Caco-2 (cell line): ENCODE results near the gene ANGPTL4. TPM values are rescaled to one million over a fixed set of nuclear protein-coding genes. Genes with fewer than 3 reads are reported as not detected.

Experiments used
- BruUV-seq: library from RNA; stranded (reverse); fragments of 400-500 nt; replicated peaks from 2 replicates; lab custom pipeline; 2021; lab: Mats Ljungman, UMichigan
- CTCF ChIA-PET: fragments of 300-600 bp; sonication (Branson Sonifier 250); formaldehyde crosslinking; loops from one replicate; lab custom pipeline; 2022; ENCODE audit warnings: antibody characterized with exemption; lab: Charles Lee
- POLR2A ChIA-PET: fragments of 300-600 bp; sonication (Branson Sonifier 250); formaldehyde crosslinking; loops from one replicate; lab custom pipeline; 2022; ENCODE audit warnings: antibody characterized with exemption; lab: Charles Lee
- DNase-seq, 2 experiments: peaks; one replicate each; pipeline versions ENCODE4 v3.0.0 to v3.0.0-alpha.2; 2020 to 2022
- H3K27me3 ChIP-seq: replicated peaks from 2 replicates; pipeline ENCODE4 v1.6.0; 2011; ENCODE audit warnings: low read length; ENCODE audit not compliant: control insufficient read depth, insufficient read depth
- H3K36me3 ChIP-seq: 2 replicates; pipeline ENCODE4 v1.5.1; 2011; ENCODE audit warnings: low read length; ENCODE audit not compliant: control insufficient read depth, insufficient read depth
- H3K4me1 ChIP-seq: fragments of 250-450 bp; sonication (Bioruptor Pico); 2 replicates; pipeline ENCODE4 v1.5.1; 2020; ENCODE audit warnings: mild to moderate bottlenecking
- H3K4me3 ChIP-seq: 2 replicates; pipeline ENCODE4 v1.5.1; 2011; ENCODE audit warnings: low read depth, mild to moderate bottlenecking, control low read depth, low read length
- H3K9me3 ChIP-seq: fragments of 250-450 bp; sonication (Bioruptor Pico); 2 replicates; pipeline ENCODE4 v1.5.1; 2020; ENCODE audit warnings: mild to moderate bottlenecking, moderate library complexity
- H3K27ac Mint-ChIP-seq: one replicate; pipeline ENCODE4 v1.8.0; 2022; ENCODE audit warnings: mixed read lengths; ENCODE audit not compliant: unreplicated experiment
- H3K27me3 Mint-ChIP-seq: one replicate; pipeline ENCODE4 v1.8.0; 2022; ENCODE audit warnings: mixed read lengths; ENCODE audit not compliant: insufficient read depth, unreplicated experiment
- H3K36me3 Mint-ChIP-seq: one replicate; pipeline ENCODE4 v1.8.0; 2022; ENCODE audit warnings: mild to moderate bottlenecking, mixed read lengths; ENCODE audit not compliant: insufficient read depth, unreplicated experiment
- H3K4me1 Mint-ChIP-seq: one replicate; pipeline ENCODE4 v1.8.0; 2022; ENCODE audit warnings: low read depth, mixed read lengths; ENCODE audit not compliant: unreplicated experiment
- H3K4me3 Mint-ChIP-seq: one replicate; pipeline ENCODE4 v1.8.0; 2022; ENCODE audit warnings: mild to moderate bottlenecking, moderate library complexity, mixed read lengths; ENCODE audit not compliant: unreplicated experiment
- H3K9me3 Mint-ChIP-seq: one replicate; pipeline ENCODE4 v1.8.0; 2022; ENCODE audit warnings: mixed read lengths; ENCODE audit not compliant: unreplicated experiment
- intact Hi-C: fragments of 100-400 bp; cut with micrococcal nuclease; formaldehyde crosslinking; loops from one replicate; pipeline ENCODE4 v1.10.0; 2022; ENCODE audit not compliant: unreplicated experiment
- total RNA-seq: library from RNA; stranded (reverse); gene quantifications from 2 replicates; pipeline ENCODE4 v1.2.3, GENCODE V29; 2022
- TF ChIP-seq, protein P1 (sequence below), 2 experiments: fragments of 200-600 bp in 1 of 2; IDR thresholded peaks; 1 replicate in 1 of 2; 2 replicates in 1 of 2; pipeline versions ENCODE4 v1.5.1 to v1.8.0; 2011 to 2022; ENCODE audit warnings: antibody characterized with exemption in 1 of 2, control low read depth in 1 of 2, inconsistent platforms in 1 of 2, low read depth in 1 of 2, low read length in 1 of 2, mild to moderate bottlenecking in 1 of 2, moderate library complexity in 1 of 2; ENCODE audit not compliant: insufficient read depth in 1 of 2, severe bottlenecking in 1 of 2, unreplicated experiment in 1 of 2

The ANGPTL4 gene
- total RNA-seq, 1 experiment from 2014 or later, result 1.2 TPM

GRCh38 chr19:8396185-8396562 lies 32.2 kb downstream of the ANGPTL4 start:
- no peaks in the 10 kb centered on the region for H3K27me3 ChIP-seq
- DNase-seq, result no peak
- ChIA-PET CTCF (no interaction called here), POLR2A (no interaction called here)
- no peaks in the 10 kb centered on the region for H3K9me3 Mint-ChIP-seq
- peaks cover 20% of the 10 kb centered on the region for H3K36me3 Mint-ChIP-seq
- H3K36me3 ChIP-seq, result peaks cover 3% of the 10 kb centered on the region
- no peaks in the 10 kb centered on the region for H3K27me3 Mint-ChIP-seq
- H3K4me3 ChIP-seq, result no peak overlapping the region
- no peak overlapping the region for H3K4me3 Mint-ChIP-seq
- no peaks in the 10 kb centered on the region for H3K9me3 ChIP-seq
- peaks cover 8% of the 10 kb centered on the region; the same call in 1 of the 2 replicates for H3K4me1 ChIP-seq
- TF ChIP-seq, protein P1, sequence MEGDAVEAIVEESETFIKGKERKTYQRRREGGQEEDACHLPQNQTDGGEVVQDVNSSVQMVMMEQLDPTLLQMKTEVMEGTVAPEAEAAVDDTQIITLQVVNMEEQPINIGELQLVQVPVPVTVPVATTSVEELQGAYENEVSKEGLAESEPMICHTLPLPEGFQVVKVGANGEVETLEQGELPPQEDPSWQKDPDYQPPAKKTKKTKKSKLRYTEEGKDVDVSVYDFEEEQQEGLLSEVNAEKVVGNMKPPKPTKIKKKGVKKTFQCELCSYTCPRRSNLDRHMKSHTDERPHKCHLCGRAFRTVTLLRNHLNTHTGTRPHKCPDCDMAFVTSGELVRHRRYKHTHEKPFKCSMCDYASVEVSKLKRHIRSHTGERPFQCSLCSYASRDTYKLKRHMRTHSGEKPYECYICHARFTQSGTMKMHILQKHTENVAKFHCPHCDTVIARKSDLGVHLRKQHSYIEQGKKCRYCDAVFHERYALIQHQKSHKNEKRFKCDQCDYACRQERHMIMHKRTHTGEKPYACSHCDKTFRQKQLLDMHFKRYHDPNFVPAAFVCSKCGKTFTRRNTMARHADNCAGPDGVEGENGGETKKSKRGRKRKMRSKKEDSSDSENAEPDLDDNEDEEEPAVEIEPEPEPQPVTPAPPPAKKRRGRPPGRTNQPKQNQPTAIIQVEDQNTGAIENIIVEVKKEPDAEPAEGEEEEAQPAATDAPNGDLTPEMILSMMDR (IDR thresholded peaks at IDR 0.05; ENCODE audit: insufficient read depth in 1 of 2, low read depth in 1 of 2, low read length in 1 of 2, severe bottlenecking in 1 of 2, unreplicated experiment in 1 of 2), result no peak
- intact Hi-C loops, result loop anchor here (2.0 to 5.0 kb wide), 2 partner anchors 41 to 129 kb away; no protein-coding TSS in a partner anchor
- H3K27ac Mint-ChIP-seq, result no peak overlapping the region
- H3K4me1 Mint-ChIP-seq, result peaks cover 13% of the 10 kb centered on the region
- no TSS peak for BruUV-seq

GRCh38 chr19:8396563-8397203 lies 32.7 kb downstream of the ANGPTL4 start:
- Mint-ChIP-seq H3K27ac (peak overlapping the region; percentile 48), H3K4me3 (no peak overlapping the region), H3K36me3 (peaks cover 20% of the 10 kb centered on the region), H3K4me1 (peaks cover 13% of the 10 kb centered on the region), H3K27me3 (no peaks in the 10 kb centered on the region), H3K9me3 (no peaks in the 10 kb centered on the region)
- TF ChIP-seq, protein P1 (IDR thresholded peaks at IDR 0.05; ENCODE audit: insufficient read depth in 1 of 2, low read depth in 1 of 2, low read length in 1 of 2, severe bottlenecking in 1 of 2, unreplicated experiment in 1 of 2), result peak; percentile 43 to 51
- H3K36me3 ChIP-seq, result peaks cover 2% of the 10 kb centered on the region
- H3K27me3 ChIP-seq, result no peaks in the 10 kb centered on the region
- intact Hi-C loops, result loop anchor here (2.0 to 5.0 kb wide), 2 partner anchors 42 to 129 kb away; no protein-coding TSS in a partner anchor
- no peaks in the 10 kb centered on the region for H3K9me3 ChIP-seq
- ChIA-PET CTCF (no interaction called here), POLR2A (no interaction called here)
- H3K4me3 ChIP-seq, result no peak overlapping the region
- BruUV-seq, result no TSS peak
- 0 out of 2 replicates have a peak, but pooled peaks cover 5% of the 10 kb centered on the region for H3K4me1 ChIP-seq
- DNase-seq, result peak; percentile 51 to 62

DNA sequence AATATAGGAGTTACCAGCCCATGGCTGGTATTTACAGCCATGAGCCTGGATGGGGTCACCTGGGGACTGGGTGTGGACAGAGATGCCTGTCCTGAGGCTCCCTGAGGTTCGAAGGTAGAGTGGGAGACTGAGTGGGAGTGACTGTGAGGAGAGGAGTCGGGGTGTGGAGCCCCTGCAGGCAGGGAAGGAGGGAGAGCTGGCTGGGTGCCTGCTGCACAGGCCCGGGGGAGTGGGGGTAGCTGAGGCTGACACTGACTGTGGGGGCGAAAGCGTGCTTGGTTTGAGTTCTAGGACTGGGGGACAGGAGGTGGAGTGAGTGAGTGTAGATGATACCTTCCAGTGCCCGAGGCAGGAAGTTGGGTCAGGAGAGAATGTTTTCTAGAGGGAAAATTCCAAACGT lies 33.3 kb downstream of the ANGPTL4 start:
- ChIA-PET CTCF (interaction anchor here (1.6 kb wide), 1 partner anchor 16 kb away, joined by 5 read pairs; the partner anchor contains the start of gene MARCHF2), POLR2A (no interaction called here)
- intact Hi-C loops, result loop anchor here (2.0 to 5.0 kb wide), 2 partner anchors 42 to 130 kb away; no protein-coding TSS in a partner anchor
- H3K4me3 ChIP-seq, result no peak overlapping the region
- Mint-ChIP-seq H3K9me3 (no peaks in the 10 kb centered on the region), H3K27ac (peak overlapping the region; percentile 48), H3K36me3 (peaks cover 26% of the 10 kb centered on the region), H3K4me1 (peaks cover 13% of the 10 kb centered on the region), H3K27me3 (no peaks in the 10 kb centered on the region), H3K4me3 (no peak overlapping the region)
- 0 out of 2 replicates have a peak, but pooled peaks cover 5% of the 10 kb centered on the region for H3K4me1 ChIP-seq
- H3K9me3 ChIP-seq, result no peaks in the 10 kb centered on the region
- DNase-seq, result no peak
- no peaks in the 10 kb centered on the region for H3K27me3 ChIP-seq
- peaks cover 2% of the 10 kb centered on the region; the same call in 1 of the 2 replicates for H3K36me3 ChIP-seq
- TF ChIP-seq, protein P1 (IDR thresholded peaks at IDR 0.05; ENCODE audit: insufficient read depth in 1 of 2, low read depth in 1 of 2, low read length in 1 of 2, severe bottlenecking in 1 of 2, unreplicated experiment in 1 of 2), result no peak
- no TSS peak for BruUV-seq
